ENCODE measurements around the gene KCNJ5. TPM values are rescaled to one million over a fixed set of nuclear protein-coding genes. Genes with fewer than 3 reads are reported as not detected.

Gene KCNJ5
- polyA plus RNA-seq, 2 of the 4 experiments (the other 2 are of a cell fraction): 0.04 TPM; not detected in 1

- no peak for TF ChIP-seq HEYL (CRISPR knock-in tag; IDR thresholded peaks at IDR 0.05)
- peak in 1 of 2 experiments; percentile 32; a peak in 1 of 5 replicates for TF ChIP-seq RAD21 (conservative IDR thresholded peaks at IDR 0.05 in 1 of 2, IDR thresholded peaks at IDR 0.05 in 1 of 2)
- TF ChIP-seq HOXB5 (CRISPR knock-in tag; IDR thresholded peaks at IDR 0.05): no peak
- TF ChIP-seq KDM5A (IDR thresholded peaks at IDR 0.05): no peak
- TF ChIP-seq MYC (IDR thresholded peaks at IDR 0.05; ENCODE audit: borderline replicate concordance, low read length): no peak
- TF ChIP-seq RCOR1 (IDR thresholded peaks at IDR 0.05; ENCODE audit: low read depth, low read length): no peak
- no peak for TF ChIP-seq JUN (IDR thresholded peaks at IDR 0.05)
- TF ChIP-seq ZNF302 (CRISPR knock-in tag; IDR thresholded peaks at IDR 0.05): no peak
- no peak for DNase-seq (ENCODE audit: low read depth in 1 of 2, low spot score in 1 of 2)
- Histone ChIP-seq H3K4me3 (no peak overlapping the region), H3K4me1 (no peaks in the 10 kb centered on the region), H3K9me3 (no peaks in the 10 kb centered on the region), H3K27ac (no peak overlapping the region), H3K4me2 (no peak overlapping the region)
- ChIA-PET POLR2A (no interaction called here), CTCF (interaction anchor here (0.7 to 3.1 kb wide), 4 partner anchors 8 to 64 kb away, joined by 4 to 26 read pairs (median 10); no protein-coding TSS in a partner anchor)
- 26% methylated on average over 3 of the region's 3 CpGs for WGBS (ENCODE audit: missing lambda C conversion rate)
- no peak for FAIRE-seq
- ATAC-seq: peak; percentile 50 to 54; a peak in 3 of 6 replicates
Observed at GRCh38 chr11:128948583-128948982, 57.4 kb downstream of the KCNJ5 start.

DNA sequence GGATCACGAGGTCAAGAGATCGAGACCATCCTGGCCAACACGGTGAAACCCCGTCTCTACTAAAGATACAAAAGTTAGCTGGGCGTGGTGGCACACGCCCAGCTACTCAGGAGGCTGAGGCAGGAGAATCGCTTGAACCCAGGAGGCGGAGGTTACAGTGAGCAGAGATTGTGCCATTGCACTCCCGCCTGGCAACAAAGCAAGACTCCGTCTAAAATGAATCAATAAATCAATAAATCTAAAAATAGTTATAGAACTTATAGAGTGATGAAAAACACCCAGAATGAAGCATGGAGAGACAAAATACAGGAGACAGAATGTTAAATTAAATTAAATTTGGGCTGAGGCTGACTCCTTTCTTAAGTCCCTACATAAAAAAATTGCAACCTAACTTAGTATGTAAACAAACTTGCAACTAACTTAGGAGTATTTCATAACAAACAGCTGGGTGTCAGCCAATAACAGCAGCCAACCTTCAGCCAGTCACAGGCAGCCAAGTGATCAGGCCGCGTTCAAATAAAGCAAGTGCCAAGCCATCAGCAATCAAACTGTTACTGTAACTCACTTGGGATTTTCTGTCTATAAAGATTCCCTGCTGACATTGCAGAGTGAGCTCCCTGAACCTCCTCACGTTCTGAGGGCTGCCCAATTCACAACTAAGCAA is 58.8 kb downstream of the KCNJ5 start:
- Histone ChIP-seq H3K9me3 (no peaks in the 10 kb centered on the region), H3K4me1 (no peaks in the 10 kb centered on the region), H3K27ac (no peak overlapping the region), H3K4me2 (no peak overlapping the region), H3K4me3 (no peak overlapping the region)
- POLR2A ChIA-PET: no interaction called here
- TF ChIP-seq, protein P1, sequence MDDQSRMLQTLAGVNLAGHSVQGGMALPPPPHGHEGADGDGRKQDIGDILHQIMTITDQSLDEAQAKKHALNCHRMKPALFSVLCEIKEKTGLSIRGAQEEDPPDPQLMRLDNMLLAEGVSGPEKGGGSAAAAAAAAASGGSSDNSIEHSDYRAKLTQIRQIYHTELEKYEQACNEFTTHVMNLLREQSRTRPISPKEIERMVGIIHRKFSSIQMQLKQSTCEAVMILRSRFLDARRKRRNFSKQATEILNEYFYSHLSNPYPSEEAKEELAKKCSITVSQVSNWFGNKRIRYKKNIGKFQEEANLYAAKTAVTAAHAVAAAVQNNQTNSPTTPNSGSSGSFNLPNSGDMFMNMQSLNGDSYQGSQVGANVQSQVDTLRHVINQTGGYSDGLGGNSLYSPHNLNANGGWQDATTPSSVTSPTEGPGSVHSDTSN (IDR thresholded peaks at IDR 0.05): no peak
- TF ChIP-seq EHMT2 (IDR thresholded peaks at IDR 0.05; ENCODE audit: low read depth) (no peak), SMC3 (IDR thresholded peaks at IDR 0.05) (no peak), HDAC2 (IDR thresholded peaks at IDR 0.05) (no peak), JUN (IDR thresholded peaks at IDR 0.05) (no peak), NPAS2 (CRISPR knock-in tag; IDR thresholded peaks at IDR 0.05; ENCODE audit: borderline replicate concordance) (no peak), ZFP36 (IDR thresholded peaks at IDR 0.05; ENCODE audit: borderline replicate concordance, partially characterized antibody) (no peak), HEYL (CRISPR knock-in tag; IDR thresholded peaks at IDR 0.05) (no peak), RFX5 (IDR thresholded peaks at IDR 0.05) (no peak), MAFK (IDR thresholded peaks at IDR 0.05; ENCODE audit: partially characterized antibody) (no peak), SREBF2 (IDR thresholded peaks at IDR 0.05) (no peak), CHD4 (IDR thresholded peaks at IDR 0.05; ENCODE audit: borderline replicate concordance) (no peak), FOSL2 (IDR thresholded peaks at IDR 0.05) (no peak), FOSL2 (CRISPR knock-in tag; IDR thresholded peaks at IDR 0.05) (no peak)
- TF ChIP-seq, protein P2, sequence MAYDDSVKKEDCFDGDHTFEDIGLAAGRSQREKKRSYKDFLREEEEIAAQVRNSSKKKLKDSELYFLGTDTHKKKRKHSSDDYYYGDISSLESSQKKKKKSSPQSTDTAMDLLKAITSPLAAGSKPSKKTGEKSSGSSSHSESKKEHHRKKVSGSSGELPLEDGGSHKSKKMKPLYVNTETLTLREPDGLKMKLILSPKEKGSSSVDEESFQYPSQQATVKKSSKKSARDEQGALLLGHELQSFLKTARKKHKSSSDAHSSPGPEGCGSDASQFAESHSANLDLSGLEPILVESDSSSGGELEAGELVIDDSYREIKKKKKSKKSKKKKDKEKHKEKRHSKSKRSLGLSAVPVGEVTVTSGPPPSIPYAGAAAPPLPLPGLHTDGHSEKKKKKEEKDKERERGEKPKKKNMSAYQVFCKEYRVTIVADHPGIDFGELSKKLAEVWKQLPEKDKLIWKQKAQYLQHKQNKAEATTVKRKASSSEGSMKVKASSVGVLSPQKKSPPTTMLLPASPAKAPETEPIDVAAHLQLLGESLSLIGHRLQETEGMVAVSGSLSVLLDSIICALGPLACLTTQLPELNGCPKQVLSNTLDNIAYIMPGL (CRISPR knock-in tag; IDR thresholded peaks at IDR 0.05; ENCODE audit: borderline replicate concordance): no peak
- TF ChIP-seq, protein P3, sequence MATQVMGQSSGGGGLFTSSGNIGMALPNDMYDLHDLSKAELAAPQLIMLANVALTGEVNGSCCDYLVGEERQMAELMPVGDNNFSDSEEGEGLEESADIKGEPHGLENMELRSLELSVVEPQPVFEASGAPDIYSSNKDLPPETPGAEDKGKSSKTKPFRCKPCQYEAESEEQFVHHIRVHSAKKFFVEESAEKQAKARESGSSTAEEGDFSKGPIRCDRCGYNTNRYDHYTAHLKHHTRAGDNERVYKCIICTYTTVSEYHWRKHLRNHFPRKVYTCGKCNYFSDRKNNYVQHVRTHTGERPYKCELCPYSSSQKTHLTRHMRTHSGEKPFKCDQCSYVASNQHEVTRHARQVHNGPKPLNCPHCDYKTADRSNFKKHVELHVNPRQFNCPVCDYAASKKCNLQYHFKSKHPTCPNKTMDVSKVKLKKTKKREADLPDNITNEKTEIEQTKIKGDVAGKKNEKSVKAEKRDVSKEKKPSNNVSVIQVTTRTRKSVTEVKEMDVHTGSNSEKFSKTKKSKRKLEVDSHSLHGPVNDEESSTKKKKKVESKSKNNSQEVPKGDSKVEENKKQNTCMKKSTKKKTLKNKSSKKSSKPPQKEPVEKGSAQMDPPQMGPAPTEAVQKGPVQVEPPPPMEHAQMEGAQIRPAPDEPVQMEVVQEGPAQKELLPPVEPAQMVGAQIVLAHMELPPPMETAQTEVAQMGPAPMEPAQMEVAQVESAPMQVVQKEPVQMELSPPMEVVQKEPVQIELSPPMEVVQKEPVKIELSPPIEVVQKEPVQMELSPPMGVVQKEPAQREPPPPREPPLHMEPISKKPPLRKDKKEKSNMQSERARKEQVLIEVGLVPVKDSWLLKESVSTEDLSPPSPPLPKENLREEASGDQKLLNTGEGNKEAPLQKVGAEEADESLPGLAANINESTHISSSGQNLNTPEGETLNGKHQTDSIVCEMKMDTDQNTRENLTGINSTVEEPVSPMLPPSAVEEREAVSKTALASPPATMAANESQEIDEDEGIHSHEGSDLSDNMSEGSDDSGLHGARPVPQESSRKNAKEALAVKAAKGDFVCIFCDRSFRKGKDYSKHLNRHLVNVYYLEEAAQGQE (IDR thresholded peaks at IDR 0.05): no peak
- 69% methylated on average over 13 of the region's 13 CpGs for WGBS (ENCODE audit: missing lambda C conversion rate)
- CTCF ChIA-PET: interaction anchor here (1.5 to 3.1 kb wide), 2 partner anchors 65 to 792 kb away, joined by 3 to 26 read pairs; no protein-coding TSS in a partner anchor
- DNase-seq (ENCODE audit: low read depth in 1 of 2, low spot score in 1 of 2) (no peak), ATAC-seq (no peak), FAIRE-seq (no peak)

Measured in A549 (cell line).